GM21360 (cell line): ENCODE data around the gene ENO1.

Experiments
- ATAC-seq: cut with Tn5 transposase; IDR thresholded peaks from one replicate; pipeline ENCODE4 v1.9.1; 2021; ENCODE audit warnings: mild to moderate bottlenecking, moderate library complexity; ENCODE audit not compliant: unreplicated experiment

Gene ENO1

GRCh38 chr1:8814865-8815264 lies 63.6 kb downstream of the ENO1 start:
- ATAC-seq, result no peak

GRCh38 chr1:8813991-8814390 lies 64.5 kb downstream of the ENO1 start:
- ATAC-seq, result no peak

- ATAC-seq, result no peak
These were observed 65.3 kb downstream of the ENO1 start for GRCh38 chr1:8813016-8813763.

- no peak for ATAC-seq
These were observed 66.4 kb downstream of the ENO1 start for GRCh38 chr1:8812081-8812480.
